Measurements from ENCODE around the gene IVNS1ABP. TPM values are rescaled to one million over a fixed set of nuclear protein-coding genes. Genes with fewer than 3 reads are reported as not detected.

The IVNS1ABP gene
- total and polyA plus RNA-seq, 2 of the 13 experiments (the other 11 are each of a cell fraction or from before 2014, with no cell fraction given), result 49.1 to 51.7 TPM

DNA sequence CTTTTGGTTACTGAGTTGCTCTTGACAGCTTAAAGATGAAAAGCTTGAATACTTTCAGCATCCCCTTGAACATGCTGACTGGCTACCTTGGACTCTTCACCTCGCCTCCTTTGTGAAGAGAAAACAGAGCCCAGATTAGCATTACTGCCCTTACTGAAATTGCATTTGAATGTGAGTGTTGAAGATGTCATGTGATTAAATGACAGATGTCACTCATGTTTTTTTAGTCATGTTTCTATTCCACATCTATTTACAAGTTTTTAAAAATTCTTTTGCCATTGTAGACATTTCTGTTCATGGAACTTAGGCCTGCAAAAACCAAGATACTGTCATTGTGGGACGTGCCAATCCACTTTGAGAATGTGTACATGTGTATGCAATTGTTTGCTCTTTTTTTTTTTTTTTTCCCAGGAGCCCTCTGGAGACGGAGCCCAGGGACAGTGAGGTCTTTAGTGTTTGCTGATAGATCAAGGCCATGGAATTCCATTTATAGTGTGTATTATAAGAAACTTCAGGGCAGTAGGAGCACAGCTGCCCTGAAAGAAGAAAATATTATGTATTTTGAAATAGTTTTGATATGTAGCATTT lies 25.7 kb upstream of the IVNS1ABP start (continued):
- TF ChIP-seq KAT8 (CRISPR knock-in tag; IDR thresholded peaks at IDR 0.05) (0 out of 2 replicates have a peak, but pooled peaks have one; percentile 14), MED1 (CRISPR knock-in tag; IDR thresholded peaks at IDR 0.05) (peak; percentile 72), WIZ (CRISPR knock-in tag; IDR thresholded peaks at IDR 0.05) (no peak), RCOR2 (CRISPR knock-in tag; IDR thresholded peaks at IDR 0.05) (0 out of 2 replicates have a peak, but pooled peaks have one; percentile 25), RARA (CRISPR knock-in tag; IDR thresholded peaks at IDR 0.05) (peak; percentile 10; the same call in 1 of the 2 replicates), FOXP1 (IDR thresholded peaks at IDR 0.05) (no peak), FOXP1 (CRISPR knock-in tag; IDR thresholded peaks at IDR 0.05) (peak; percentile 74), ASH2L (IDR thresholded peaks at IDR 0.05; ENCODE audit: insufficient read length, low read depth, low read length) (peak; percentile 41), MEF2D (CRISPR knock-in tag; IDR thresholded peaks at IDR 0.05) (peak; percentile 51; the same call in 1 of the 2 replicates), KDM6A (CRISPR knock-in tag; IDR thresholded peaks at IDR 0.05; ENCODE audit: low read depth) (peak; percentile 27; the same call in 1 of the 2 replicates), CREB1 (IDR thresholded peaks at IDR 0.05) (no peak), CREB1 (CRISPR knock-in tag; IDR thresholded peaks at IDR 0.05) (peak; percentile 46; the same call in 1 of the 2 replicates), ELF3 (CRISPR knock-in tag; IDR thresholded peaks at IDR 0.05) (no peak), SMARCE1 (IDR thresholded peaks at IDR 0.05; ENCODE audit: borderline replicate concordance) (no peak)
- TF ChIP-seq, protein P1, sequence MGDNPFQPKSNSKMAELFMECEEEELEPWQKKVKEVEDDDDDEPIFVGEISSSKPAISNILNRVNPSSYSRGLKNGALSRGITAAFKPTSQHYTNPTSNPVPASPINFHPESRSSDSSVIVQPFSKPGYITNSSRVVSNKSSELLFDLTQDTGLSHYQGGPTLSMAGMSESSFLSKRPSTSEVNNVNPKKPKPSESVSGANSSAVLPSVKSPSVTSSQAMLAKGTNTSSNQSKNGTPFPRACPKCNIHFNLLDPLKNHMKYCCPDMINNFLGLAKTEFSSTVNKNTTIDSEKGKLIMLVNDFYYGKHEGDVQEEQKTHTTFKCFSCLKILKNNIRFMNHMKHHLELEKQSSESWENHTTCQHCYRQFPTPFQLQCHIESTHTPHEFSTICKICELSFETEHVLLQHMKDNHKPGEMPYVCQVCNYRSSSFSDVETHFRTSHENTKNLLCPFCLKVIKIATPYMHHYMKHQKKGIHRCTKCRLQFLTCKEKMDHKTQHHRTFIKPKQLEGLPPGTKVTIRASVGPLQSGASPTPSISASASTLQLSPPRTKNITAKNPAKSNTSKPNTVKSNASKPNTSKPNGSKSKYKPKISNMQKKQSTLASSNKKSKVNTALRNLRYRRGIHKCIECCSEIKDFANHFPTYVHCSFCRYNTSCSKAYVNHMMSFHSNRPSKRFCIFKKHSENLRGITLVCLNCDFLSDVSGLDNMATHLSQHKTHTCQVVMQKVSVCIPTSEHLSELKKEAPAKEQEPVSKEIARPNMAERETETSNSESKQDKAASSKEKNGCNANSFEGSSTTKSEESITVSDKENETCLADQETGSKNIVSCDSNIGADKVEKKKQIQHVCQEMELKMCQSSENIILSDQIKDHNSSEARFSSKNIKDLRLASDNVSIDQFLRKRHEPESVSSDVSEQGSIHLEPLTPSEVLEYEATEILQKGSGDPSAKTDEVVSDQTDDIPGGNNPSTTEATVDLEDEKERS (CRISPR knock-in tag; IDR thresholded peaks at IDR 0.05), result 0 out of 2 replicates have a peak, but pooled peaks have one; percentile 20
- TF ChIP-seq, protein P2, sequence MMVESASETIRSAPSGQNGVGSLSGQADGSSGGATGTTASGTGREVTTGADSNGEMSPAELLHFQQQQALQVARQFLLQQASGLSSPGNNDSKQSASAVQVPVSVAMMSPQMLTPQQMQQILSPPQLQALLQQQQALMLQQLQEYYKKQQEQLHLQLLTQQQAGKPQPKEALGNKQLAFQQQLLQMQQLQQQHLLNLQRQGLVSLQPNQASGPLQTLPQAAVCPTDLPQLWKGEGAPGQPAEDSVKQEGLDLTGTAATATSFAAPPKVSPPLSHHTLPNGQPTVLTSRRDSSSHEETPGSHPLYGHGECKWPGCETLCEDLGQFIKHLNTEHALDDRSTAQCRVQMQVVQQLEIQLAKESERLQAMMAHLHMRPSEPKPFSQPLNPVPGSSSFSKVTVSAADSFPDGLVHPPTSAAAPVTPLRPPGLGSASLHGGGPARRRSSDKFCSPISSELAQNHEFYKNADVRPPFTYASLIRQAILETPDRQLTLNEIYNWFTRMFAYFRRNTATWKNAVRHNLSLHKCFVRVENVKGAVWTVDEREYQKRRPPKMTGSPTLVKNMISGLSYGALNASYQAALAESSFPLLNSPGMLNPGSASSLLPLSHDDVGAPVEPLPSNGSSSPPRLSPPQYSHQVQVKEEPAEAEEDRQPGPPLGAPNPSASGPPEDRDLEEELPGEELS (CRISPR knock-in tag; IDR thresholded peaks at IDR 0.05), result peak; percentile 69
- TF ChIP-seq, protein P3, sequence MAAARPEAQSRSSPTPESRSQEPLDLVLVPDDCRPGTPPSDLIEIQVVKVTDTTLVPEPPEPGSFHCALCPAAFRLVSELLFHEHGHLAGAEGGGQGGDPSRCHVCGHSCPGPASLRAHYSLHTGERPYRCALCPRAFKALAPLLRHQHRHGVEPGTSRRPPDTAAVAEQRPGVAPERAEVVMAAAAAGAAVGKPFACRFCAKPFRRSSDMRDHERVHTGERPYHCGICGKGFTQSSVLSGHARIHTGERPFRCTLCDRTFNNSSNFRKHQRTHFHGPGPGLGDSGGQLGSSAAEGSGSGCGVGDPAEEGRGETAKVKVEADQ (CRISPR knock-in tag; IDR thresholded peaks at IDR 0.05; ENCODE audit: borderline replicate concordance), result no peak
- TF ChIP-seq, protein P4, sequence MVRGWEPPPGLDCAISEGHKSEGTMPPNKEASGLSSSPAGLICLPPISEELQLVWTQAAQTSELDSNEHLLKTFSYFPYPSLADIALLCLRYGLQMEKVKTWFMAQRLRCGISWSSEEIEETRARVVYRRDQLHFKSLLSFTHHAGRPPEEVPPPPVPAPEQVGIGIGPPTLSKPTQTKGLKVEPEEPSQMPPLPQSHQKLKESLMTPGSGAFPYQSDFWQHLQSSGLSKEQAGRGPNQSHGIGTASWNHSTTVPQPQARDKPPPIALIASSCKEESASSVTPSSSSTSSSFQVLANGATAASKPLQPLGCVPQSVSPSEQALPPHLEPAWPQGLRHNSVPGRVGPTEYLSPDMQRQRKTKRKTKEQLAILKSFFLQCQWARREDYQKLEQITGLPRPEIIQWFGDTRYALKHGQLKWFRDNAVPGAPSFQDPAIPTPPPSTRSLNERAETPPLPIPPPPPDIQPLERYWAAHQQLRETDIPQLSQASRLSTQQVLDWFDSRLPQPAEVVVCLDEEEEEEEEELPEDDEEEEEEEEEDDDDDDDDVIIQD (CRISPR knock-in tag; IDR thresholded peaks at IDR 0.05; ENCODE audit: low read depth), result peak; percentile 90; the same call in 1 of the 2 replicates
- TF ChIP-seq, protein P5, sequence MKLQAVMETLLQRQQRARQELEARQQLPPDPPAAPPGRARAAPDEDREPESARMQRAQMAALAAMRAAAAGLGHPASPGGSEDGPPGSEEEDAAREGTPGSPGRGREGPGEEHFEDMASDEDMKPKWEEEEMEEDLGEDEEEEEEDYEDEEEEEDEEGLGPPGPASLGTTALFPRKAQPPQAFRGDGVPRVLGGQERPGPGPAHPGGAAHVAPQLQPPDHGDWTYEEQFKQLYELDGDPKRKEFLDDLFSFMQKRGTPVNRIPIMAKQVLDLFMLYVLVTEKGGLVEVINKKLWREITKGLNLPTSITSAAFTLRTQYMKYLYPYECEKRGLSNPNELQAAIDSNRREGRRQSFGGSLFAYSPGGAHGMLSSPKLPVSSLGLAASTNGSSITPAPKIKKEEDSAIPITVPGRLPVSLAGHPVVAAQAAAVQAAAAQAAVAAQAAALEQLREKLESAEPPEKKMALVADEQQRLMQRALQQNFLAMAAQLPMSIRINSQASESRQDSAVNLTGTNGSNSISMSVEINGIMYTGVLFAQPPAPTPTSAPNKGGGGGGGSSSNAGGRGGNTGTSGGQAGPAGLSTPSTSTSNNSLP (IDR thresholded peaks at IDR 0.05; ENCODE audit: low read depth, low read length), result peak; percentile 53; the same call in 1 of the 2 replicates
- TF ChIP-seq, protein P6, sequence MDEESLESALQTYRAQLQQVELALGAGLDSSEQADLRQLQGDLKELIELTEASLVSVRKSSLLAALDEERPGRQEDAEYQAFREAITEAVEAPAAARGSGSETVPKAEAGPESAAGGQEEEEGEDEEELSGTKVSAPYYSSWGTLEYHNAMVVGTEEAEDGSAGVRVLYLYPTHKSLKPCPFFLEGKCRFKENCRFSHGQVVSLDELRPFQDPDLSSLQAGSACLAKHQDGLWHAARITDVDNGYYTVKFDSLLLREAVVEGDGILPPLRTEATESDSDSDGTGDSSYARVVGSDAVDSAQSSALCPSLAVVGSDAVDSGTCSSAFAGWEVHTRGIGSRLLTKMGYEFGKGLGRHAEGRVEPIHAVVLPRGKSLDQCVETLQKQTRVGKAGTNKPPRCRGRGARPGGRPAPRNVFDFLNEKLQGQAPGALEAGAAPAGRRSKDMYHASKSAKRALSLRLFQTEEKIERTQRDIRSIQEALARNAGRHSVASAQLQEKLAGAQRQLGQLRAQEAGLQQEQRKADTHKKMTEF (CRISPR knock-in tag; IDR thresholded peaks at IDR 0.05), result 0 out of 2 replicates have a peak, but pooled peaks have one; percentile 42

All from HepG2 (cell line).